SKM-1 treated with dmso at 0.1 percent for 144 hours (cell line): ENCODE measurements around the gene PTGR3.

Experiments
- DNase-seq: peaks from one replicate; lab custom pipeline; 2025; ENCODE audit not compliant: unreplicated experiment; lab: John Stamatoyannopoulos, UW

Gene PTGR3

GRCh38 chr18:75216212-75216910 lies 7.4 kb upstream of the PTGR3 start:
- DNase-seq = no peak

- DNase-seq = no peak
These were observed 6.7 kb upstream of the PTGR3 start for GRCh38 chr18:75215663-75216062.

GRCh38 chr18:75214766-75215510 lies 6.0 kb upstream of the PTGR3 start:
- no peak for DNase-seq

DNA sequence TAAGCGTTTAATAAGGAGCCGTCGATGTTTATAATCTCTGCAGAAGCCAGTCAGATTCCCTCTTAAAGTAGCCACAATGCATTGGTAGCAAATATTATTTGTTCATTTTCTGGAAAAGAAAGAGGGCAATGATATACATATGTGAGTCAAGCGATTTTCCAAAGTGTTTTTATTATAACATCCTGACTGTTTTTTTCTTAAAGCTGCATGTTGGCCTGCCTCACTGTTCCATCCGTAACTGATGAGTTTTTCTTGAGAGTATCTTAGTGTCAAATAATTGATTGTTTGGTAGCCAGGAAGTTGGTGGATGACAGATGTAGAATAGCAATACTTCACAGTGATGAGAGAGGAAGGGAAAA lies 5.4 kb upstream of the PTGR3 start:
- no peak for DNase-seq

- no peak for DNase-seq
These were observed 4.8 kb upstream of the PTGR3 start for GRCh38 chr18:75213611-75214331.

DNA sequence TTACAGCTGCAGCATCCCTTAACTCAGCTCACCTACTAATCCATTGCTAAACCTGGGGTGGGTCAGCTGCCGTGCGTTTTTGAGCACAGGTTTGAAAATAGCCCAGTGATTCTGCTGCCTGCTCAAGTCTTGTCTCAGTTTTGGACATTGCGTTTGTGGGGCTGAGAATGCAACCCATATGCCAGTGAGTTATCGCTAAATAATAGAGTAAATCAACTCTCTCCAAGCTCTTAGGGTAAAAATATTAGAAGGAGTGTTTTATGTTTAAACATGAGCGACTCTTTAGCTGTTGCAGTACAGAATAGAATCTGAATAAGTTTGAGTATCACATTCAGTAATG lies 3.8 kb upstream of the PTGR3 start:
- DNase-seq = no peak

DNA sequence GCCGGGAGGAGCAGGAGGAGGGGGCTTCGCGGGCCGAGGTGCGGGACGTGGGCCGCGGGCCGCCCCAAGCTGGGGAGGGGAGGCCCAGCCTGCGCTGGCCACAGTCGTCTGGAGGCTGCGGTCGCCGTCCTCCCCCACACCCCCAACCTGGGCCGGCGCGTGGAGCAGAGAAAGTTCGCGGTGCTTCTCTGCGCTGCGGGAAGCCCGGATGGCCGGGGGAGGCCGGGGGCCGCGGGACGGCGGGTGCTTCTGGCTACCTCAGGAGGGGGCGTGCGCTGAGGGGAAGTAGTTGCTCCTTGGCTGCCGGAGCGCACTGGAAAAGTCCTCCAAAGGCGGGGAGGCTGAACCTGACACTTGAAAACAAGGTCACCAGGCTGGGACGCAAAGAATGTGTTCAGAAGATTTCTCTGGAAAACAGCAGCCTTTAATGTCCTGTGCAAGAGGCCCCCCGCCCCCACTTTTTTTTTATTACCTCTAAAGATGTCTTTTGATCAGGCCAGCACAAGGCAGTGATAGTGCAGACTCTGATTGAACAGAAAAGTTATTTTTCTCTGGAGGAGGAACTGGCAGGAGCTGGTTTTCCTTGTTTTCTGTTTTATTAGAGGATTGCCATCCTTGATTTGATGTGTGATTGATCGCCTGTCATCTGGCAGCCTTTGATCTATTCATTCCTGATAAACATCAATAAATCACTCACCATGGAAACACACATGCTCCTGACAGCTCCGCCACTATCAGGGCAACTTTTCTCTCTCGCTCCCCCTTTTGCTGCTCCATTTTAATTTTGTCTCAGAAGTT lies 3.2 kb upstream of the PTGR3 start:
- DNase-seq = no peak

DNA sequence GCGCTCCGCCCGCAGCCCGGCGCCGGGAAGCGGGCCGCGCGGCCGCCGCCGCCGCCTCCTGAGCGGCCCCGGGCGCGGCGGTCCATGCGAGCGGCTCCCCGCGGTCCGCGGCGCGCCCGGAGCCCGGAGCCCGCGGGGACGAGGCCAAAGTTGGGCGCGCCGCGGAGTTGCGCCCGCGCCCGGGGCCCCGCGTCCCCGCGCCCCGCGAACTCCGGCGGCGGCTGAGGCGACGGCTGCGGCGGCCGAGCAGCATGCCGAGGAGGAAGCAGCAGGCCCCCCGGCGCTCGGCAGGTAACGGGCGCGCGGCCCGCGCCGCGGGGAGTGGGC lies 2.6 kb upstream of the PTGR3 start:
- no peak for DNase-seq

DNA sequence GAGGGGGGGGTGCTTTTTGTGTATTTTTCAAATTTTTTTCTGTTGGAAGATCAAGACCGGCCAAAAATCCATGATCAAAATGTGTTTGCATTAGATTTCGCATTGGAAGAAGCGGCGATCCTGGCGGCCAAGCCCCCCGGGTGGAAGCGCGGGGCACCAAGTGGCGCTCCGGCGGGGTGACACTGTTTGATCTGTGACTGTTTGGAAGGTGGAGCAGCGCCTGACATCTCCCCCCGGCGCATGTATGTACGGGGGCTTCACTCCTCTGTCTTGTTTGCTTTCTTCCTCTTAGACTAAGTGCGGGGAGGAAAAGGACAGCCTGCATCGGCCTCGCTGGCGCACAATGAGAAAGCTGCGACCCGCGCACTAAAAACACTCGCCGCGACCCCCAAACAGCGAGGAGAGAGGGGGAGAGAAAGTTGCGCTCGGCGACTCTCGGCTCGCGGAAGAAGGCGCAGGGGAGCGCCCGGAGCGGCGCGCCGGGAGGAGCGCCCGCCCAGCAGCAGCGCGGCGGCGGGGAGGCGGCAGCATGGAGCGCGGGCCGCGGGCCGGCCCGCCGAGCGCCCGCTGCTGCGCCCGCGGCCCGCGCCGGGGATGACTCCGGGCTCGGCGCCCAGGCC lies 2.2 kb upstream of the PTGR3 start:
- no peak for DNase-seq

DNA sequence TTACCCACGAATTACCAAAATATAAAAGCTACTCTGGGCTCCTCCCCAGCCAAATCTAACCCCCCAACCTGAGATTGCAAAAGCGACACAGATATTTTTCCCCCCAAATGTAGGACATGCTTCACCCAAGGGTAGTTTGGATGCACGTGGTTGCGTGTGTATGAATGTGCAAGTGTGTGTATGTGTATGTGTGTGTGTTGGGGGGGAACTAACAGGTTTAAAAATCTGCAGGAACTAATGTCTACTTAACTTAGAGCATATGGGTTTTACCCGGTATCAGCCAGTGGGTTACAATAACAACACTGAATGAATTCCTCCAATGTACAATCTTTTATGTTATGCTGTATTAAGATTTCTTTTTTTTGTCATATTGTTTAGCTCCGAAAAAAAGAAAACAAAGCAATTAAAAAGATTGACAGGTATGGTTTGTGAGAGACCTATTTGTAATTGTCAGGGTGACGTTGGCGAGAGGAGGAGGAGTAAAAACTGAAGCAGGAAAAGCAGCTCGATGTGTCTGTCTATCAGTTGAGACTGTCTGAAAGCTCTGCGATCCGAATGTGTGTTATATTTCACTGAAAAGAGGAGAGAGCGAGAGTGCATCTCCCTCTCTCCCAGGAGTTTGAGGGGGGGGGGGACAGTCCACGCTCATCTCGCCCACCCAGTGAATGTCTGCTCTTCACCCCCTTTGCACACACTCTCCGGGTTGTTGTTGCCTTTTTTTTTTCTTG lies 1.5 kb upstream of the PTGR3 start, which contains the start of gene TSHZ1:
Gene TSHZ1, plus strand, starts transcription at position 524 of the 728 bp plus-strand sequence. CDS start 1,080 bp downstream, outside the sequence.
- peak; percentile 89 for DNase-seq

- DNase-seq = no peak
These were observed 966 bp upstream of the PTGR3 start for GRCh38 chr18:75209951-75210258.

GRCh38 chr18:75208836-75209128 lies 157 bp downstream of the PTGR3 start:
- no peak for DNase-seq

DNA sequence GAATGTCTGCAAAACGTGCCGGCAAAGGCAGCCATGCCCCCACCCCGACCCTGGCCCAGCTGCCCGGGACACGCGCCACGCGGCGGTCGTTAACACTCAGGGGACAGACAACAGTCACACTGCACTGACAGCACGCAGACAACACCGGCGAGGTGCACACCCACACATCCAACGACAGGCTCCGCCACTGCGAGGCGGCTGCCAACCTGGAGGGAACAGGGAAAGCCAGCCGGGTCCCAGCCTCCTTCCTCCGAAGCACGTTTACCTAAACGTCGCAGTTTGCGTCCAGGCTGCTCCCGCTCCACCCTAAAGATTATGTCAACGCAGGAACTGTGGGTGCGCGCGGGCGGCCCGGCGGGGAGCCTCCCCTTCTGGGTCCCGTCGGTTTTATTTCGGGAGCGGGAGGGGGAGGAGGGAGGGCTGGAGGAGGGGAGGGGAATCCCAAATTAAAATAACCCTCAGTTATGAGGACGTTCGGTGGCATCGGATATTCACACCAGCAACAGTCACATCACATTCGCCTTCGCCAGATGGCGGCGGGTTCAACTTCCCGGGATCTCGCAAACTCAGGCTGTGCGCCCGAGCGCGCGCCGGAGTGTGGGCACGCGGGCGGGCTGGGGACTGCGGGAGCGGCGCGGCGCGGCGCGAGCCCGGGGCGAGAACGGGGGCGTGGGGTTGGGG lies 644 bp downstream of the PTGR3 start:
- peak; percentile 25 for DNase-seq

GRCh38 chr18:75207310-75208154 lies 1.4 kb downstream of the PTGR3 start:
- DNase-seq = no peak

DNA sequence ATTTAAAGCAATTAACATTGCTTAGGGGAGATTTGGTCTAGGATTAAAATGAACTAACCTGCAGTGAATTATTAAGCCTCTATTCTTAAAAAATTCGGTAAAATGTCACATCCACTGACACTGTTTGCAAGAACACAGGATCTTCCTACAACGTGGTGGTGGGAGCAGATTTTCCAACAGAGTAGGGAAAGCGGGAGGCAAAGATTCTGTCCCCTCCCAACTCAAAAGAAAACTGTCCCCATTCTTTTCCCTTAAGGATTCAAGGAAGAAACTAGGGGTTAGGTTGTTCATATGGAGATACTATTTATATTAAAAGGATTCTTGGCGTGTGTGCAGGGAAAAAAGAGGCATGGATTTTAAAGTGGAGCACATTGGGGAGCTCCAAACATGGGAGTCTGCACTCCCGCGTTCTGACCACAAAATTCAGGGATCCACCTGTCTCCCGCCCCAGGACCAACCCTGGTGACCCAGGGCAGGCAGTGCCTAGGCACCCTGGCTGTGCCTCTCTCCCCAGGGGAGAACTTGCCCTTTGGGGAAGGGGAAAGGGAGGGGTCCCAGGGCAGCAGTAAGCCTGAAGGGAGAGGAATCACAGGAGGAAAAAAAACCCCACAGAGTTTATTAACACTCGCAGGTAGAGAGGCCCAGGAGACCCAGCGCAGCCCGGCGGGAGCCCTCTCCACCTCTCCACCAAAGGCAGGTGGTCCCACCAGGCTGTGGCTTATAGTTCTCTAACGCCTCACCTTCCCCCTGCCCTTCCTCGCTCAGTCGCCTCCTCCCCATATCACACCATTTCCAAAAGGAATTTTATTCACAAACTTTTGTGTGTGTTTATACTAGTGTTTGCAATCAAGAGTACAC lies 2.3 kb downstream of the PTGR3 start:
- DNase-seq = no peak

DNA sequence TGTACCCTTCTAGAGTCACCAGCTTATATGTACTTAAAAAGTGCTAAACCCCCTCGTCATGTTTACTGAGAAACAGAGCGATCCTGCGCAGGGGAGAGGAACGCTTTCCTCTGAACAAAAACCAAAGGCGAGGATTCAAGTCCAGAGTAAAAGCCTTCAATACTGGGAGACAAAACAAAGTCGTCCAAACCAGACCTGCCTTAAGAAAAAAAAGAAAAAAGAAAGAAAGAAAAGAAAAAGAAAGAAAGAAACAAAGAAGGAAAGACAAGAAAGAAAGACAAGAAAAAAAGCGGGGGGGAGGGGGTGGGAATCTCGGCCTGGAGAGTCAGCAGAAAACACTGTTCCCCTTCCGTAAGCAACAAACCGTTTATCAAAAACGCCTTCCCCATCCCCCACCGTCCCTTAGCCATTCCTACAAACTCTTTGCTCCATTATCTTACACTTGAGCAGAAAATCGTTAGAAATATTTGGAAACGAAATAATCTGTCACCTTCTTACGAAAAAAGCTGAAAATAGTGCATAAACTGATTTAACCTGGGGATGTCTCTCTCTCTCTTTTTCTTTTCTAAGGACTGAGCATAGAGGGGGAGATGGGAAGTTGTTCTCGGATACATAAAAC lies 3.3 kb downstream of the PTGR3 start:
- no peak for DNase-seq

DNA sequence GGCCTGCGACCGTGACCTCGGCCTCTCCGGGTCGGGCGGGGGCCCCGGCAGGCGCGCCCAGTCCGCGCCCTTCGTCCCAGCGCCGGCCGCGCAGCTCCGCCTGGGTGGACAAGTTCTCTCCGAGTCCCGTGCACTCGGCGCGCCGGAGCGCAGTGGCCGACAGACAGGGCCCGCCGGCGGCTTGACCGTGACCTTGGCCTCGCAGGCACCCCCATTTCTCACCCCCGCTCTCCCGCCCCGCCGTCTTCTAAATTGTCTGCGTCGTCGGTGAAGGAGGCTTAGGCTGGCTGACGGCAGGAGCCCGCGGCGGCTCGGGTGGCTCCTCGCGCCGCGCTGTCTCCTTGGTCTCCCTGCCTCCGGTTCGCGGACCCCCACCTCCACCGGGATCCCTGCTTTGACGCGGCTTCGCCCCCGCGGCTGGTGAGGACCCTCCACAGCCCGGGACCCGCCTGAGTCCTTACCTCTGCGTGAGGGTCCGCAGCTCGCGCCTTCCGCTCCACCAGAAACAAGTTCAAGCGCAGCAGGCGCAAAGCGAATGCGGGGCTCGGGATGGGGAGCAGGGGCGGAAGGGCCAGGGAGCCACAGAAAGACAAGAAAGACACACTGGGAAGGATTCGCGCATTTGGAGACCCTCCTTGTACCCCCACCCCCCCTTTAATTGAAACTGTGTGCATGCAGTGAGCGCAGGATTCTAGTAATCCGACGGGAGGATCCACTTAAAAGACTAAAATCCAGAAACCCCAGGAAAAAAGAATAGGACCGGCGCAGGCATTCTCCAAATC lies 4.0 kb downstream of the PTGR3 start:
- DNase-seq = no peak
